H9 (cell line): ENCODE data around the gene MRPS17. TPM values are rescaled to one million over a fixed set of nuclear protein-coding genes. Genes with fewer than 3 reads are reported as not detected.

ENCODE experiments used
- DNase-seq: peaks from one replicate; pipeline ENCODE4 v3.0.0-alpha.2; 2017
- H2AFZ ChIP-seq: one replicate; pipeline ENCODE4 v1.6.1; 2013; ENCODE audit warnings: mild to moderate bottlenecking, low read length, control low read depth, moderate library complexity
- H2AK5ac ChIP-seq: 2 replicates; pipeline ENCODE4 v1.6.1; 2013; ENCODE audit warnings: low read length, control low read depth, mixed read lengths; ENCODE audit not compliant: insufficient read length
- H2BK120ac ChIP-seq: one replicate; pipeline ENCODE4 v1.6.1; 2013; ENCODE audit warnings: low read depth, mild to moderate bottlenecking, low read length, control low read depth, inconsistent platforms; ENCODE audit not compliant: poor library complexity, severe bottlenecking
- H2BK12ac ChIP-seq: 2 replicates; pipeline ENCODE4 v1.6.1; 2013; ENCODE audit warnings: low read length, control low read depth, mixed read lengths, low read depth; ENCODE audit not compliant: insufficient read length
- H2BK15ac ChIP-seq: 2 replicates; pipeline ENCODE4 v1.6.1; 2013; ENCODE audit warnings: low read depth, low read length, control low read depth
- H2BK20ac ChIP-seq: one replicate; pipeline ENCODE4 v1.6.1; 2013; ENCODE audit warnings: low read depth, mild to moderate bottlenecking, low read length, control low read depth, inconsistent platforms; ENCODE audit not compliant: poor library complexity, severe bottlenecking
- H2BK5ac ChIP-seq: 2 replicates; pipeline ENCODE4 v1.6.1; 2013; ENCODE audit warnings: low read length, control low read depth, mixed read lengths; ENCODE audit not compliant: insufficient read length
- H3K14ac ChIP-seq: 2 replicates; pipeline ENCODE4 v1.6.1; 2013; ENCODE audit warnings: low read length, control low read depth; ENCODE audit not compliant: insufficient read depth
- H3K18ac ChIP-seq: 2 replicates; pipeline ENCODE4 v1.6.1; 2013; ENCODE audit warnings: low read depth, mild to moderate bottlenecking, mixed read lengths, low read length, control low read depth; ENCODE audit not compliant: insufficient read length
- H3K23ac ChIP-seq: 2 replicates; pipeline ENCODE4 v1.6.1; 2013; ENCODE audit warnings: low read length, control low read depth, mixed read lengths, low read depth; ENCODE audit not compliant: insufficient read length
- H3K23me2 ChIP-seq: 2 replicates; pipeline ENCODE4 v1.6.1; 2013; ENCODE audit warnings: low read depth, mild to moderate bottlenecking, mixed read lengths, low read length, control low read depth; ENCODE audit not compliant: insufficient read length, poor library complexity, severe bottlenecking
- H3K27ac ChIP-seq: 2 replicates; pipeline ENCODE4 v1.5.1; 2013; ENCODE audit warnings: low read length, control low read depth, mixed read lengths, low read depth; ENCODE audit not compliant: insufficient read length
- H3K27me3 ChIP-seq: 2 replicates; pipeline ENCODE4 v1.6.1; 2013; ENCODE audit warnings: low read length, control low read depth, inconsistent platforms; ENCODE audit not compliant: insufficient read depth
- H3K4ac ChIP-seq: 2 replicates; pipeline ENCODE4 v1.6.1; 2013; ENCODE audit warnings: low read depth, mild to moderate bottlenecking, control low read depth, inconsistent platforms, low read length, moderate library complexity
- H3K4me1 ChIP-seq: 2 replicates; pipeline ENCODE4 v1.6.1; 2013; ENCODE audit warnings: low read length, control low read depth, inconsistent platforms; ENCODE audit not compliant: insufficient read depth
- H3K4me2 ChIP-seq: 2 replicates; pipeline ENCODE4 v1.6.1; 2013; ENCODE audit warnings: low read length, control low read depth, mixed read lengths; ENCODE audit not compliant: insufficient read length, insufficient read depth
- H3K56ac ChIP-seq: 2 replicates; pipeline ENCODE4 v1.6.1; 2013; ENCODE audit warnings: low read depth, mild to moderate bottlenecking, mixed read lengths, low read length, control low read depth; ENCODE audit not compliant: insufficient read length
- H3K79me1 ChIP-seq: 2 replicates; pipeline ENCODE4 v1.6.1; 2013; ENCODE audit warnings: low read depth, mild to moderate bottlenecking, moderate library complexity, low read length, control low read depth, inconsistent platforms; ENCODE audit not compliant: insufficient read depth, poor library complexity, severe bottlenecking
- H3K79me2 ChIP-seq: 2 replicates; pipeline ENCODE4 v1.6.1; 2013; ENCODE audit warnings: low read length, control low read depth, inconsistent platforms; ENCODE audit not compliant: insufficient read depth
- H3K9ac ChIP-seq: 2 replicates; pipeline ENCODE4 v1.6.1; 2013; ENCODE audit warnings: low read length, control low read depth, mixed read lengths; ENCODE audit not compliant: insufficient read length; ENCODE audit errors: extremely low read depth
- H3K9me3 ChIP-seq: one replicate; pipeline ENCODE4 v1.6.1; 2013; ENCODE audit warnings: low read depth, low read length, inconsistent platforms; ENCODE audit not compliant: control insufficient read depth
- H3T11ph ChIP-seq: one replicate; pipeline ENCODE4 v1.6.1; 2013; ENCODE audit warnings: mild to moderate bottlenecking, low read length, control low read depth, inconsistent platforms
- H4K20me1 ChIP-seq: one replicate; pipeline ENCODE4 v1.6.1; 2013; ENCODE audit not compliant: control insufficient read depth, insufficient read length, insufficient read depth
- H4K5ac ChIP-seq: 2 replicates; pipeline ENCODE4 v1.6.1; 2013; ENCODE audit warnings: low read depth, mild to moderate bottlenecking, mixed read lengths, low read length, control low read depth; ENCODE audit not compliant: insufficient read length
- H4K8ac ChIP-seq: replicated peaks from 2 replicates; pipeline ENCODE4 v1.6.1; 2013; ENCODE audit warnings: low read length, control low read depth, mixed read lengths, low read depth; ENCODE audit not compliant: insufficient read length
- H4K91ac ChIP-seq: 2 replicates; pipeline ENCODE4 v1.6.1; 2013; ENCODE audit warnings: low read depth, mild to moderate bottlenecking, moderate library complexity, mixed read lengths, low read length, control low read depth; ENCODE audit not compliant: insufficient read length
- H3K27ac Mint-ChIP-seq, 3 experiments: 2 replicates in 2 of 3; 3 replicates in 1 of 3; pipeline ENCODE4 v1.8.0; 2020 to 2021; ENCODE audit warnings: mixed read lengths in 3 of 3, mild to moderate bottlenecking in 1 of 3, moderate library complexity in 1 of 3
- H3K27me3 Mint-ChIP-seq: 2 replicates; pipeline ENCODE4 v1.8.0; 2021; ENCODE audit warnings: low read depth, mild to moderate bottlenecking, moderate library complexity, mixed read lengths
- H3K36me3 Mint-ChIP-seq, 3 experiments: 2 replicates in 2 of 3; 3 replicates in 1 of 3; pipeline ENCODE4 v1.8.0; 2020 to 2021; ENCODE audit warnings: low read depth in 3 of 3, mixed read lengths in 3 of 3; ENCODE audit not compliant: insufficient read depth in 1 of 3
- H3K4me1 Mint-ChIP-seq, 2 experiments: 2 replicates each; pipeline ENCODE4 v1.8.0; 2020; ENCODE audit warnings: mixed read lengths in 2 of 2
- H3K4me3 Mint-ChIP-seq, 2 experiments: 2 replicates in 1 of 2; 3 replicates in 1 of 2; pipeline ENCODE4 v1.8.0; 2020 to 2021; ENCODE audit warnings: mild to moderate bottlenecking in 2 of 2, mixed read lengths in 2 of 2, moderate library complexity in 1 of 2
- H3K9me3 Mint-ChIP-seq, 2 experiments: 2 replicates in 1 of 2; 3 replicates in 1 of 2; pipeline ENCODE4 v1.8.0; 2020; ENCODE audit warnings: mild to moderate bottlenecking in 2 of 2, mixed read lengths in 2 of 2, moderate library complexity in 1 of 2
- WGBS: extraction: QIAGEN DNeasy Blood & Tissue Kit; methylation state at CpG from one replicate; pipeline ENCODE4 v1.1.7; 2013; ENCODE audit warnings: missing lambda C conversion rate, low lambda C conversion rate, mixed read lengths; ENCODE audit not compliant: insufficient read length; ENCODE audit errors: extremely low coverage; 5-methylcytosine and 5-hydroxymethylcytosine counted together
- total RNA-seq: library from RNA; stranded (reverse); gene quantifications from 2 replicates; pipeline ENCODE4 v1.2.1, GENCODE V29; 2021
- TF ChIP-seq, protein P1 (sequence below): fragments of 200-600 bp; sonication (generic); conservative IDR thresholded peaks from 3 replicates; pipeline ENCODE4 v1.8.0; 2021; ENCODE audit warnings: antibody characterized with exemption, mild to moderate bottlenecking

Gene MRPS17
- total RNA-seq, 1 experiment from 2014 or later: 28.0 TPM

- Histone ChIP-seq H3K14ac (no peak overlapping the region), H3K27me3 (no peaks in the 10 kb centered on the region)
- peaks cover 76 to 84% of the 10 kb centered on the region in 2 experiments for H3K9me3 Mint-ChIP-seq
Observed at GRCh38 chr7:55939514-55940123, 12.1 kb upstream of the MRPS17 start.

More at GRCh38 chr7:55939514-55940123, 12.1 kb upstream of the MRPS17 start:
- no peaks in the 10 kb centered on the region for H3K23me2 ChIP-seq
- no peak overlapping the region for H3K27ac ChIP-seq
- no peak overlapping the region for H4K91ac ChIP-seq
- no peak overlapping the region for H3K4me3 Mint-ChIP-seq
- no peak for DNase-seq
- peaks cover 2% of the 10 kb centered on the region; the same call in 1 of the 2 replicates for H3K27me3 Mint-ChIP-seq
- no peaks in the 10 kb centered on the region for H3K4me1 ChIP-seq
- no peak overlapping the region for H4K8ac ChIP-seq
- no peak overlapping the region for H2BK15ac ChIP-seq
- no peak overlapping the region for H3K4me2 ChIP-seq
- H3K23ac ChIP-seq: no peak overlapping the region
- WGBS: no CpG with 5 or more reads among the region's 7 CpGs
- no peak overlapping the region for H3K4ac ChIP-seq
- no peak overlapping the region for H2AFZ ChIP-seq
- H3K79me1 ChIP-seq: no peaks in the 10 kb centered on the region
- no peak overlapping the region for H2AK5ac ChIP-seq
- no peak overlapping the region for H2BK12ac ChIP-seq
- no peak overlapping the region for H3K27ac Mint-ChIP-seq
- H4K20me1 ChIP-seq: no peaks in the 10 kb centered on the region
- H3T11ph ChIP-seq: no peak overlapping the region
- H2BK120ac ChIP-seq: no peak overlapping the region
- H3K9ac ChIP-seq: no peak overlapping the region
- H3K36me3 Mint-ChIP-seq: peaks cover 27 to 33% (median 30%) of the 10 kb centered on the region in 3 experiments
- H2BK5ac ChIP-seq: no peak overlapping the region
- H3K4me1 Mint-ChIP-seq: 0 out of 4 replicates have a peak, but pooled peaks cover 0 to 2% of the 10 kb centered on the region in 2 experiments
- no peak overlapping the region for H3K56ac ChIP-seq
- TF ChIP-seq, protein P1, sequence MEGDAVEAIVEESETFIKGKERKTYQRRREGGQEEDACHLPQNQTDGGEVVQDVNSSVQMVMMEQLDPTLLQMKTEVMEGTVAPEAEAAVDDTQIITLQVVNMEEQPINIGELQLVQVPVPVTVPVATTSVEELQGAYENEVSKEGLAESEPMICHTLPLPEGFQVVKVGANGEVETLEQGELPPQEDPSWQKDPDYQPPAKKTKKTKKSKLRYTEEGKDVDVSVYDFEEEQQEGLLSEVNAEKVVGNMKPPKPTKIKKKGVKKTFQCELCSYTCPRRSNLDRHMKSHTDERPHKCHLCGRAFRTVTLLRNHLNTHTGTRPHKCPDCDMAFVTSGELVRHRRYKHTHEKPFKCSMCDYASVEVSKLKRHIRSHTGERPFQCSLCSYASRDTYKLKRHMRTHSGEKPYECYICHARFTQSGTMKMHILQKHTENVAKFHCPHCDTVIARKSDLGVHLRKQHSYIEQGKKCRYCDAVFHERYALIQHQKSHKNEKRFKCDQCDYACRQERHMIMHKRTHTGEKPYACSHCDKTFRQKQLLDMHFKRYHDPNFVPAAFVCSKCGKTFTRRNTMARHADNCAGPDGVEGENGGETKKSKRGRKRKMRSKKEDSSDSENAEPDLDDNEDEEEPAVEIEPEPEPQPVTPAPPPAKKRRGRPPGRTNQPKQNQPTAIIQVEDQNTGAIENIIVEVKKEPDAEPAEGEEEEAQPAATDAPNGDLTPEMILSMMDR: no peak
- no peaks in the 10 kb centered on the region for H3K79me2 ChIP-seq
- no peak overlapping the region for H2BK20ac ChIP-seq
- H3K9me3 ChIP-seq: peaks cover 24% of the 10 kb centered on the region
- no peak overlapping the region for H4K5ac ChIP-seq
- H3K18ac ChIP-seq: no peak overlapping the region
